Activated CD4-positive, alpha-beta memory T cell treated with anti-CD3 and anti-CD28 coated beads for 36 hours (primary cell): ENCODE results near the gene SLC35E2B. TPM values are rescaled to one million over a fixed set of nuclear protein-coding genes. Genes with fewer than 3 reads are reported as not detected.

Experiments used
- CTCF ChIA-PET: fragments of 350-600 bp; sonication (Branson Sonifier 250); formaldehyde crosslinking; loops from one replicate; lab custom pipeline; 2021; ENCODE audit warnings: antibody characterized with exemption, inconsistent platforms; lab: Charles Lee
- POLR2A ChIA-PET: fragments of 350-600 bp; sonication (Branson Sonifier 250); formaldehyde crosslinking; loops from one replicate; lab custom pipeline; 2021; ENCODE audit warnings: antibody characterized with exemption; lab: Charles Lee
- DNase-seq: peaks from one replicate; pipeline ENCODE4 v3.0.0-alpha.2; 2020
- H3K27ac Mint-ChIP-seq: one replicate; pipeline ENCODE4 v1.8.0; 2021; ENCODE audit warnings: mixed read lengths
- H3K27me3 Mint-ChIP-seq: one replicate; pipeline ENCODE4 v1.8.0; 2021; ENCODE audit warnings: mixed read lengths
- H3K36me3 Mint-ChIP-seq: one replicate; pipeline ENCODE4 v1.8.0; 2021; ENCODE audit warnings: mixed read lengths
- H3K4me1 Mint-ChIP-seq: one replicate; pipeline ENCODE4 v1.8.0; 2021; ENCODE audit warnings: low read depth, mixed read lengths
- H3K4me3 Mint-ChIP-seq: one replicate; pipeline ENCODE4 v1.8.0; 2021; ENCODE audit warnings: mild to moderate bottlenecking, mixed read lengths
- H3K9me3 Mint-ChIP-seq: one replicate; pipeline ENCODE4 v1.8.0; 2021; ENCODE audit warnings: mixed read lengths
- intact Hi-C: fragments of 100-400 bp; cut with micrococcal nuclease; formaldehyde crosslinking; loops from one replicate; pipeline ENCODE4 v1.15.1; 2023
- total RNA-seq, 2 experiments: library from RNA; stranded (reverse); gene quantifications; one replicate each; pipeline ENCODE4 v1.2.3, GENCODE V29; 2021

Gene SLC35E2B
- total RNA-seq, 2 experiments from 2014 or later = 29.0 to 30.1 TPM

- H3K4me3 Mint-ChIP-seq = no peak overlapping the region
- H3K4me1 Mint-ChIP-seq = no peaks in the 10 kb centered on the region
- no peak overlapping the region for H3K27ac Mint-ChIP-seq
- no peak for DNase-seq
- ChIA-PET POLR2A (no interaction called here), CTCF (no interaction called here)
- intact Hi-C loops = no loop called here
- no peaks in the 10 kb centered on the region for H3K9me3 Mint-ChIP-seq
- H3K27me3 Mint-ChIP-seq = no peaks in the 10 kb centered on the region
- no peaks in the 10 kb centered on the region for H3K36me3 Mint-ChIP-seq
Measured at GRCh38 chr1:1623181-1623630, 69.4 kb downstream of the SLC35E2B start.

GRCh38 chr1:1622788-1623094 lies 69.9 kb downstream of the SLC35E2B start:
- Mint-ChIP-seq H3K9me3 (no peaks in the 10 kb centered on the region), H3K27ac (no peak overlapping the region), H3K36me3 (no peaks in the 10 kb centered on the region), H3K4me3 (no peak overlapping the region), H3K27me3 (no peaks in the 10 kb centered on the region), H3K4me1 (no peaks in the 10 kb centered on the region)
- POLR2A ChIA-PET = no interaction called here
- DNase-seq = no peak
- intact Hi-C loops = no loop called here
- CTCF ChIA-PET = no interaction called here

DNA sequence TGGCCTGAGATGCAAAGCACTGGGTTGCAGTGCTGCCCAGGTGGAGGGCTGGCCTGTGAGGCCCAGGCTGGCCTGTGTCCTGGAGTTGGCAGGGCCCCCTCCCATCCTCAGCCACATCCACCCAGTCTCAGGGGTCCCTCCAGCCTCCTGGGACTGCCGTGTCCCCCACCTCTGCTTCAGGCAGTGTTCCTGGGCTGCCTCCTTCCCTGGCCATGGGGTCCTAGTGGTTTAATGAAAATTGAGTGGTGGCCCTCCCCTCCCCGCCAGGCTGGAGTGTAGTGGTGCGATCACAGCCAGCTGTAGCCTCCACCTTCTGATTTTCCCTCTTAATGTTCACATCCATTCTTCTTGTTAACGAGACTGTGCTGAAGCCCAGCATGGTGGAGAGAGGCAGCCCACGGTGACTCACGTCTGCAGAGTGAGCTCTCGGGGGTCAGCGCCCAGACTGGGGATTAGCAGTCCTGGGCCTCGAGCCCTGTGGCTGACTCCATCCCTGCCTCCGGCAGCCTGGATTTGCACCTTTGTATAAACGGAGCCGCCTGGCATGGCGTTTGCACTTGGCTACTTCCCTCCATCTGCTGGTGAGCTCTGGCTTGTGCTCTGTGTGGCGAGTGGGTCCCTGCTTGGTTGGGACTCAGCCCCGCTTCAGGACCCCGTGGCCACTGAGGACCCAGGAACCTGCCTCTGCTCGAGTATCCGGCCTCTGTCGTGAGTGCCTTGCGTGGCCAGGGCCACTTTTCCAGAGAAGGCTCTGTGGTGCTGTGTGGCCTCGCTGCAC lies 70.4 kb downstream of the SLC35E2B start:
- Mint-ChIP-seq H3K27me3 (no peaks in the 10 kb centered on the region), H3K36me3 (no peaks in the 10 kb centered on the region), H3K27ac (no peak overlapping the region), H3K4me3 (no peak overlapping the region), H3K9me3 (no peaks in the 10 kb centered on the region), H3K4me1 (peaks cover 2% of the 10 kb centered on the region)
- ChIA-PET CTCF (no interaction called here), POLR2A (no interaction called here)
- DNase-seq = no peak
- intact Hi-C loops = no loop called here

- intact Hi-C loops = no loop called here
- DNase-seq = no peak
- Mint-ChIP-seq H3K27me3 (no peaks in the 10 kb centered on the region), H3K4me1 (peaks cover 6% of the 10 kb centered on the region), H3K36me3 (no peaks in the 10 kb centered on the region), H3K4me3 (no peak overlapping the region), H3K9me3 (no peaks in the 10 kb centered on the region), H3K27ac (no peak overlapping the region)
- CTCF ChIA-PET = no interaction called here
- POLR2A ChIA-PET = no interaction called here
Measured at GRCh38 chr1:1621173-1622009, 71.2 kb downstream of the SLC35E2B start.

GRCh38 chr1:1620433-1621139 lies 72.0 kb downstream of the SLC35E2B start:
- H3K27ac Mint-ChIP-seq = no peak overlapping the region
- CTCF ChIA-PET = no interaction called here
- peaks cover 6% of the 10 kb centered on the region for H3K4me1 Mint-ChIP-seq
- no peaks in the 10 kb centered on the region for H3K36me3 Mint-ChIP-seq
- intact Hi-C loops = no loop called here
- DNase-seq = no peak
- POLR2A ChIA-PET = interaction anchor here (0.8 kb wide), 1 partner anchor 10 kb away, joined by 3 read pairs; no protein-coding TSS in a partner anchor
- H3K4me3 Mint-ChIP-seq = no peak overlapping the region
- H3K9me3 Mint-ChIP-seq = no peaks in the 10 kb centered on the region
- no peaks in the 10 kb centered on the region for H3K27me3 Mint-ChIP-seq

DNA sequence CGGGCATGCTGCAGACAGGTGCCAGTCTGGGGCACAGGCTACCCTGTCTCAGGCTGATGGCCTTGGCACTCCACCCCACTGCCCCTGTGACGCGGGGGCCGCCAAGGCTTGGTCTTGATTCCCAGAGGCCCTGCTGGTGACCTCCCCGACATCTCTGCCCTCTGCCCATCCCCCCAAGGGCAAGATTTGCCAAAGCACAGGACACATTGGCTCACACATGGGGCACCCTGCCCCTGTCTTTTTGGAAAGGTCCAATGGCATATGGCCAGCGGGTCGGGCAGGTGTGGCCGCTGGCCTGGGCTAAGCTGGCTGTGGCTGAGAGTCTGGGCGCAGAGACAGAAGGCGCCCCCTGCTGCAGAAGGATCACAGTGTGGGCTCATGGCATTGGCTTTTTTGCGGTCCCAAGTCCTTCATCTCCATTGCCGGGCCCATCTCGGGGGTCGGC lies 72.7 kb downstream of the SLC35E2B start:
- H3K36me3 Mint-ChIP-seq = no peaks in the 10 kb centered on the region
- H3K4me1 Mint-ChIP-seq = peaks cover 6% of the 10 kb centered on the region
- ChIA-PET POLR2A (interaction anchor here (0.8 kb wide), 1 partner anchor 11 kb away, joined by 3 read pairs; no protein-coding TSS in a partner anchor), CTCF (interaction anchor here (0.6 to 1.2 kb wide), 2 partner anchors 33 to 248 kb away, joined by 3 read pairs; no protein-coding TSS in a partner anchor)
- no peak for DNase-seq
- no peaks in the 10 kb centered on the region for H3K27me3 Mint-ChIP-seq
- no peak overlapping the region for H3K27ac Mint-ChIP-seq
- intact Hi-C loops = no loop called here
- H3K9me3 Mint-ChIP-seq = no peaks in the 10 kb centered on the region
- no peak overlapping the region for H3K4me3 Mint-ChIP-seq

DNA sequence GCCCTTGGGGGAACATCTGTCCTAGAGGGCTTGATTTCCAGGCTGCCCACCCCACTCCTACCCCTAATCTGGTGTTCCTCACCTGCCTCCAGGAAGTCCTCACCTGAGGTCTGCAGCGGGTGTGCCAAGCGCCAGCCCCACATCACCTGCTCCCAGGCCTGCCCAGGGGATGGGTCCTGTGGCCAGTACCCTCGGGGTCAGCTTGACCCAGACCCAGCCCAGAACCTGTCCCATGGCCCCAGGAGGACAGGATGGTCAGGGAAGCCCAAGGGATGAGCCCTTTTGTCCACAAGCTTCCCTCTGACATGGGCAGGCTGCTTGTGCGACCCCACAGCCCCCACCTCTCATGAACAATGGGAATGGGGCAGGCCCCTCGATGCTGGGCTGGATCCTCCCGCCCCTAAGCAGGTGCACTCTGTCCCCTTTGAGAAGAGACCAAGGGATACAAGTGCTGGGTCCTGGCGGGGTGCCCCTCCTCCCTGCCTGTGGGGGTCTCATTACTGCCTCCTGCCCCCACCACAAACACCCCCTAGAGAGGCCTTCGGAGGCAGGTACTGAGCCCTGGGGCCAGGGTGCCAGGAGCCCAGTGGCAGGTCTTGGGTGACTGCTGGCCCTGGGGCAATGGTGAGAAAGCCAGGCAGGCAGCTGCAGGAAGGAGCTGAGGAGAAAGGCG lies 74.1 kb downstream of the SLC35E2B start:
- H3K4me3 Mint-ChIP-seq = no peak overlapping the region
- H3K9me3 Mint-ChIP-seq = no peaks in the 10 kb centered on the region
- intact Hi-C loops = no loop called here
- ChIA-PET CTCF (no interaction called here), POLR2A (interaction anchor here (0.6 kb wide), 1 partner anchor 10 kb away, joined by 3 read pairs; no protein-coding TSS in a partner anchor)
- no peak for DNase-seq
- H3K36me3 Mint-ChIP-seq = peaks cover 6% of the 10 kb centered on the region
- no peak overlapping the region for H3K27ac Mint-ChIP-seq
- H3K27me3 Mint-ChIP-seq = no peaks in the 10 kb centered on the region
- peaks cover 18% of the 10 kb centered on the region for H3K4me1 Mint-ChIP-seq

DNA sequence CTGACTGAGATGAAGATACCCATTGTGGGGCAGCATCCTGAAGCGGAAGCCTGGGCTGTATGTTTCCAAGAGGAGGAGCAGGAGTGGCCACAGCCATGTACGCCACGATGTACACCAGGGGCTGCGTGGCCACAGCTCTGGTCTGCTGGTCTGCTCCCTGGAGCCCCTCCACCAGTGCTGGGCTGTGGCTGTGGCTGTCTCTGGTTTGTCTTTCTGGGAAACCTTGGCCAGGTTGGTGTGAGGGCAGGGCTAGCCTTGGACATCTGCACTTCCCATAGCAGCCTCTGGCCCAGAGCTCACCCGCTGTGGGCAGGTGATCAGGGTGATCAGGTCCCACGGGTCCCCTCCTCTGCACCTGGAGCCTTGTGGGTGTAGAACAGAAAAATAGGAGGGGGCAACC lies 74.7 kb downstream of the SLC35E2B start:
- intact Hi-C loops = no loop called here
- H3K4me3 Mint-ChIP-seq = no peak overlapping the region

GRCh38 chr1:1617516-1617915 lies 75.1 kb downstream of the SLC35E2B start:
- Mint-ChIP-seq H3K27me3 (no peaks in the 10 kb centered on the region), H3K27ac (no peak overlapping the region), H3K4me3 (peak overlapping the region; percentile 69), H3K36me3 (peaks cover 6% of the 10 kb centered on the region), H3K4me1 (peaks cover 18% of the 10 kb centered on the region), H3K9me3 (no peaks in the 10 kb centered on the region)
- POLR2A ChIA-PET = no interaction called here
- intact Hi-C loops = no loop called here
- no peak for DNase-seq
- CTCF ChIA-PET = no interaction called here

More for the DNA sequence above, 74.7 kb downstream of the SLC35E2B start:
- H3K27me3 Mint-ChIP-seq = no peaks in the 10 kb centered on the region
- CTCF ChIA-PET = no interaction called here
- POLR2A ChIA-PET = interaction anchor here (0.6 kb wide), 1 partner anchor 11 kb away, joined by 3 read pairs; no protein-coding TSS in a partner anchor
- H3K27ac Mint-ChIP-seq = no peak overlapping the region
- no peak for DNase-seq
- H3K9me3 Mint-ChIP-seq = no peaks in the 10 kb centered on the region
- H3K36me3 Mint-ChIP-seq = peaks cover 6% of the 10 kb centered on the region
- peaks cover 18% of the 10 kb centered on the region for H3K4me1 Mint-ChIP-seq

- ChIA-PET POLR2A (no interaction called here), CTCF (no interaction called here)
- Mint-ChIP-seq H3K4me3 (peak overlapping the region; percentile 69), H3K9me3 (no peaks in the 10 kb centered on the region), H3K27me3 (no peaks in the 10 kb centered on the region), H3K36me3 (peaks cover 6% of the 10 kb centered on the region), H3K4me1 (peaks cover 18% of the 10 kb centered on the region), H3K27ac (no peak overlapping the region)
- intact Hi-C loops = no loop called here
- DNase-seq = no peak
Measured at GRCh38 chr1:1616838-1617237, 75.8 kb downstream of the SLC35E2B start.

DNA sequence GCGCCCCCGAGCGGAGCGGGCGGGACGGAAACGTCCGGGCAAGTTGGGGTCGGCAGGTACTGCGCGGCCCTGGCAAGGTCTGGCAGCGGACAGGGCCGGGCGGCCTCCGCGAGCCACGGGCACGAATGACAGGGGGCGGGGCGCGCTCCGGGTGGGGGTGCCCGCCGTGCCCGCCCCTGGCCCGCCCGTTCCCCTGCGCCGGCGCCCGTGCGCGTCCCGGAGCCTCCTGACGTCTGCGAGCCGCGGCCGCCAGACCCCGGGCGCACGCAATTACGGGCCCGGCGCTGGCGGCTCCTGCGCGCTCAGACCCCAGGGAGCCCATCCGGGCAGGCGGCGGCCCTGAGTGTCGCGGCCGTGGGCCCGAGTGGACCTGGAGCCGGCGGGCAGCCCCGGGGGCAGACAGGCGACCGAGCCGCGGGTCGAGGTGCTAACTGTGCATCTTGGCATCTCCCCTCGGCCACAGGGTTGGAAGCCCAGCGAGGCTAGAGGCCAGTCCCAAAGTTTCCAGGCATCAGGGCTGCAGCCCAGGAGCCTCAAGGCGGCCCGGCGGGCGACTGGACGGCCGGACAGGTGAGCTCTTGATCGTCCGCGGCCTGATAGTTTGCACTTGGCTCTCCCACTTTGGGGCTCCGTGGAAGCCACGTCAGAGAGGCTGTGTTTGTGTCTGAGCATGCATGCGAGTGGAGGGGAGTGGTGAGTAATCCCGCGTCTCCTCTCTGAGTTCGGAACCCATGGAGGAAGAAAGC lies 76.4 kb downstream of the SLC35E2B start:
- no peaks in the 10 kb centered on the region for H3K27me3 Mint-ChIP-seq
- H3K4me3 Mint-ChIP-seq = peak overlapping the region; percentile 69
- peaks cover 6% of the 10 kb centered on the region for H3K36me3 Mint-ChIP-seq
- H3K27ac Mint-ChIP-seq = peak overlapping the region; percentile 65
- ChIA-PET POLR2A (interaction anchor here (1.0 to 1.3 kb wide), 4 partner anchors 13 to 208 kb away, joined by 3 read pairs; no protein-coding TSS in a partner anchor), CTCF (interaction anchor here (0.6 to 0.9 kb wide), 2 partner anchors 13 to 214 kb away, joined by 4 to 5 read pairs; no protein-coding TSS in a partner anchor)
- no peaks in the 10 kb centered on the region for H3K9me3 Mint-ChIP-seq
- H3K4me1 Mint-ChIP-seq = peaks cover 18% of the 10 kb centered on the region
- intact Hi-C loops = no loop called here
- peak; percentile 44 for DNase-seq
